Neural progenitor cell (in vitro differentiated cells): ENCODE results near the gene SDK1.

Source experiments
- EZH2 ChIP-seq: fragments of 200-600 bp; sonication (generic); IDR thresholded peaks from 2 replicates; pipeline ENCODE4 v1.6.1; 2017; ENCODE audit warnings: antibody characterized with exemption, mild to moderate bottlenecking, moderate library complexity
- TF ChIP-seq, protein P1 (sequence below): fragments of 200-600 bp; sonication (generic); IDR thresholded peaks from 2 replicates; pipeline ENCODE4 v1.5.1; 2017; ENCODE audit warnings: antibody characterized with exemption, mild to moderate bottlenecking

DNA sequence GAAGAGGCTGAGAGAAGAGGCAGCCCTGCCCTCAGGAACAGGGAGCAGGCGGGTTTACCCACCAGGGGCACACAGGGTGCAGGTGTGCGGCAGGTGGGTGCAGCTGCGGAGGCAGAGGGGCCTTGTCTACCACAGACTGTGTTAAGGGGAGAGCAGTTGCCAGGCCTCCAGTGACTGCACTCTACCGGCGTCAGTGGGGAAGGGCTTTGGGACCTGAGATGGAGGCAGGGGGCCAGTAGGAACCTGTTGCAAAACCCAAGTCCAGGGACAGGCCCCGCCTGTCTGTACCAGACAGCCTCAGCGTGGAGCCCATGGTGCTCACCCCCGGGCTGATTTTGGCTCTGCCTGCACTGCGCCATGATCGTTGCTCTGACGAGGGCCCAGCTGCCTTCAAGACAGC is 873.4 kb downstream of the SDK1 start:
- TF ChIP-seq, protein P1, sequence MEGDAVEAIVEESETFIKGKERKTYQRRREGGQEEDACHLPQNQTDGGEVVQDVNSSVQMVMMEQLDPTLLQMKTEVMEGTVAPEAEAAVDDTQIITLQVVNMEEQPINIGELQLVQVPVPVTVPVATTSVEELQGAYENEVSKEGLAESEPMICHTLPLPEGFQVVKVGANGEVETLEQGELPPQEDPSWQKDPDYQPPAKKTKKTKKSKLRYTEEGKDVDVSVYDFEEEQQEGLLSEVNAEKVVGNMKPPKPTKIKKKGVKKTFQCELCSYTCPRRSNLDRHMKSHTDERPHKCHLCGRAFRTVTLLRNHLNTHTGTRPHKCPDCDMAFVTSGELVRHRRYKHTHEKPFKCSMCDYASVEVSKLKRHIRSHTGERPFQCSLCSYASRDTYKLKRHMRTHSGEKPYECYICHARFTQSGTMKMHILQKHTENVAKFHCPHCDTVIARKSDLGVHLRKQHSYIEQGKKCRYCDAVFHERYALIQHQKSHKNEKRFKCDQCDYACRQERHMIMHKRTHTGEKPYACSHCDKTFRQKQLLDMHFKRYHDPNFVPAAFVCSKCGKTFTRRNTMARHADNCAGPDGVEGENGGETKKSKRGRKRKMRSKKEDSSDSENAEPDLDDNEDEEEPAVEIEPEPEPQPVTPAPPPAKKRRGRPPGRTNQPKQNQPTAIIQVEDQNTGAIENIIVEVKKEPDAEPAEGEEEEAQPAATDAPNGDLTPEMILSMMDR: no peak
- no peak for TF ChIP-seq EZH2
